T1000 (cell line): ENCODE data around the gene PPARD.
"Not testable (repeated sequence)": the region's sequence is repeated elsewhere in the genome, so short reads cannot be mapped to it uniquely, and the experiment has no call there.

Experiments
- DNase-seq: peaks from one replicate; lab custom pipeline; 2025; ENCODE audit warnings: mixed read lengths; lab: John Stamatoyannopoulos, UW

The PPARD gene

DNA sequence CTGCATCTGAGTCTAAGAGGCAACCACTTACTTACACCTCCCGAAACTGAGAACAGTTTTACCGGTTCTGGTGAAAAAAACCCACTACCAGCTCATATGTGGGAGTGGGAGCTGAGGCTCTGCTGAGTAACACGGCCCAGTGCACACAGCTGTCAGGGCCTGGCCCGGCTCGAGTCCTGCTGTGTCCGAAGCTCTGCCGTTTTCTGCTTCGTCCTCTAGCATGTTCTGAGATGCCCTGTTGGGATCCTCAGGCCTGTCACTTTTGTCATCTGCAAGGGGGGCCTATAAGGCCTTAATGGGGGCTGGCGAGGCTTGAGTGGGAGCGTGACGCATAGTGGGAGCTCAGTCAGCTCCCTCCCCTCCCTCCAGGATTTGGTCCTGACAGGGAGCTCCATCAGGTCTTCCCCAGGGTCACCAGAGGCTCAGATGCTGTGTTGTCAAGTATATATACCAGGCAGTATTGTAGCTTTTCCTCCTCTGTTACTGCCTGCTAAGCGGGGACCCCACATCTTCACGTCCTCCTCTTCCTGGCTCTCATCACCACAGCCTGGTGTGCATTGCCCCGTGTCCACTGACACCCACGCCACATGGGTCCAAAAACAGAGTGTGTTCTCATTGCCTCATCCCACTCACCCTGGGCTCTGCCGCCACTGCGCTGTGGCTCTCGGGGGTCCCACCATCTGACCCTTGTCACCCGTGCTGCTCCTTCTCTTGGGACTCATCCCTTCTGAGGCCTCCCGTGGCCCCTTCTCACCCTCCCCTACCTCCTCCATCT is 64.5 kb downstream of the PPARD start:
- DNase-seq, result no peak

DNA sequence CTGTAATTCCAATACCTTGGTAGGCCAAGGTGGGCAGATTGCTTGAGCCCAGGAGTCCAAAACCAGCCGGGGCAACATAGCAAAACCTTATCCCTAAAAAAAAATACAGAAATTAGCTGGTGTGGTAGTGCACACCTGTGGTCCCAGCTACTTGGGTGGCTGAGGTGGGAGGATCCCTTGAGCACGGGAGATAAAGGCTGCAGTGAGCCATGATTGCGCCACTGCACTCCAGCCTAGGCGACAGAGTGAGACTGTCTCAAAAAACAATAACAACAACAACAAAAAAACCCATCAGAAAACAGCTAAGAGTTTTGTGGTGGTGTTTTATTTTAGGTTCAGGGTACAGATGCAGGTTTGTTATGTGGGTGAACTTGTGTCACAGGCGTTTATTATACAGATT is 66.9 kb downstream of the PPARD start:
- DNase-seq, result no peak

DNA sequence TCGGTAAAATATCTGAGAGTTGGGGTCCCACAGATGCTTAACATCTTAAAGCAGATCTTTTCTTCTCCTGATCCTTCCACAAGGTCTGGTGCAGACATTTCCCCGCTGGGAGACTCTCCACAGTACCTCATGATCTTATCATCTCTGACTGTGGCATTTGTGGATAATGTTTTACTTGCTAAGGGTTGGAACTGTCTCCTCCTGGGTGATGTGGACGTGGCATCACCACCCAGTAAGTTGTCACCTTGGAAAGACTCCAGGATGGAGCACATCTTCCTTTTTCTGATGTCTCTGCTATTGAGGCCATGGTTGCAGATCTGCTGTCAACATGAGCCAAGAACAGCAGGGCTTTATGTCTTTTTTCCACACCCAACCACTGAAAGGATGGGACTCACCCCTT is 67.8 kb downstream of the PPARD start:
- DNase-seq, result no peak

DNA sequence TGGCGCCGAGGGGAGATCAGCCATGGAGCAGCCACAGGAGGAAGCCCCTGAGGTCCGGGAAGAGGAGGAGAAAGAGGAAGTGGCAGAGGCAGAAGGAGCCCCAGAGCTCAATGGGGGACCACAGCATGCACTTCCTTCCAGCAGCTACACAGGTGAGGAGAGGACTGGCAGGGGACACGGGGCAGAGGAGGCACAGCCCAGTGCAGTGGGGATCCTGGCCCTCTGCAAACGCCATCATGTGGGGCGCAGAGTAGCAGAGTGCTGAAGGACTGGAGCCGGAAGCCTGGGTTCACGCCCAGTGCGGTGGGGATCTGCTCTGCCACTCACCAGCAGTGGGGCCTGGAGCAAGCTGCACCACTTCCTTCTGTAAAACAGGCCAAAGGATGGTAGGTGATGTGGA is 68.7 kb downstream of the PPARD start:
- DNase-seq, result no peak

DNA sequence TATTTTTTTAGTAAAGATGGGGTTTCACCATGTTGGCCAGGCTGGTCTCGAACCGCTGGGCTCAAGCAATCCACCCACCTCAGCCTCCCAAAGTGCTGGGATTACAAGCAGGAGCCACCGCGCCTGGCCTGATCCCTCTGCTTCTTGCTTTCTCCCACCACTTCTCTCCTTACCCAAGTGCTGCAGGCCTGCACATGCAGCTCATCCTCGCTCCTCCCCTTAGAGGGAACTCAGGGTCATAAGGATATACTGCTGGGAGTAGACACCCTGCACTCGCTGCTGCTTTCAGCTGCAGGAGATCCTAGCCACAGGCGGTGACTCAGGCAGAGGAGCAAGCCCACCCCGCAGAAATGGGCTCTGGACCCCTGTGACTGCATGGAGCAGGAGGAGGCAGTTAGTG is 69.7 kb downstream of the PPARD start:
- DNase-seq, result no peak

DNA sequence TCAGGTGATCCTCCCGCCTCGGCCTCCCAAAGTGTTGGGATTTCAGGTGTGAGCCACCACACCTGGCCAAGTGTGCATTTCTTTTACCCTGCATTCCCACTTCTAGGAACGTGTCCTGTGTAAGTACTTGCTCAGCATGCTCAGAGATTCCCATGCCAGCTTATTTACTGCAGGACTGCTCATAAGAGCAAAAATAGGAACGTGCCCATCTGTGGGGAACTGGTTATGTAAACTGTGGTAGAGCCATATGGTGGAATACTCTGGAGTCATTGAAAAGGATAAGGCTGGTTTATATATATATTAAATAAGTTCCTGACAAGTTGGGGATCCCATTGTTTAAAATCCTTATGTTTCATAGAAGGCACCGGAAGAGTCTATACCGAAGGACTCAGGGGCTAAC is 71.6 kb downstream of the PPARD start:
- DNase-seq, result no peak

DNA sequence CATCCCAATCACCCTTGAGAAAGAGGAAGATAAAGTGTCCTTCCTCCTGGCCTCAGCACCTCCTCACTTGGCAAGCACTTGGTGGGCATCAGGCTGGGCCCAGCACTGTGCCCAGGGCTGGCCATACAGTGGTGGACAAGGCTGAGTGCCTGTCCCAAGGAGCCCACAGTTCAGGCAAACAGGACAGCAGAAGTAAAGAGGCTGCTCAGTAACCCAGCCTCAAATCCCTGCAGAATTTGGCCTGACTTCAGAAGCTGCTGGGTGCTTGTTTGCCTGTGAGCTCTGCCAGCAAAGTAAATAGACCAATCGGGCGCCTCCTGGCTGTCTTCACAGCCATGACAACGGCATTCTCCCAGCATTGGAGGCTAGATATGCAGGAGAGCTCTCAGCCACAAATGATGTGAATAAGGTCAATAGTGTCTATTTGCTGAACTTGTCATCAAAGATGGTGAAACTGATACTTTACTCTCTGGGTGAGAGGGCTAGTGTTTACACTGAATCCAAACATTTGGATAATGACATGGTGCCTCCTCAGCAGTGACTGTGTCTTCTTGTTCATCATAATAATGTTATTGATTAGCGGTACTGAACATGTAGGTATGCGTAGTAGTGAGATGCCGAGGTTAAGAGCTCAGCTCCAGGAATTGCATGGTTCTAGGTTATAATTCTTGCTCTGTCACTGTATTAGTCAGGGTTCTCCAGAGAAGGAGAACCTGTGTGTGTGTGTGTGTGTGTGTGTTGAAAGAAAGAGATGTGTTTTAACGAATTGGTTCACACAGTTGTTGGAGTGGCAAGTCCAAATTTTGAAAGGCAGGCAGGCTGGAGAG is 72.9 kb downstream of the PPARD start:
- DNase-seq, result peak; percentile 14

DNA sequence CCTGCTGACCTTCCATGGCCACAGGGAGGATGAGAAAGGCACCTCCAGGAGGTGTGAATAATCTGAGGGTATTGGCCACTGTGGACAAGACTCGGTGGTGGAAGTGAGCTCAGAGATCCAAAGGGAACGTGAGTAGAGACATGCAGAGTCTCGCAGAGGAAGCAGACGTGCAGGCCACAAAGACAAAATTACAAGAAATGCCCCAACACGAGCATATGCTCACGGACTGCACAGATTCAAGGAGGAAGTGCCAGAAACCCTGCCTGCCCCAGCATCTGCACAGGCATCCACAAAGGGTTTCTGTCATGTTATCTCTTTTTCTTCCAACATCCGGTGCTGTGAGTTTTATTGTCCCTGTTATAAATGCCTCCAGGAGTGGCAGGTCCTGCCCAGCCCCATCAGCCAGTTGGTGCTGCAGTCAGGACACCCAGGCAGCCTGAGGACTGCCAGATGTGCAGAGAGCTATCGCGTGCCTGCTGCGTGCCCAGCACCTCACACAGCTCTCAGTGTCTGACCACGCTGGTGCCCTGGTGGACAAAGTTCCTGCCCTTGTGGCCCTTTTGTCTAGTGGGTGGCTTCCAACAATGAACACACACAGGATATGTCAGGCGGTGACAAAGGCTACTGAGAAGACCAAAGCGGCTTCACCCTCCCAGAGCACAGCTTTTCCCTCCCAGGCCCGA is 75.8 kb downstream of the PPARD start:
- no peak for DNase-seq

DNA sequence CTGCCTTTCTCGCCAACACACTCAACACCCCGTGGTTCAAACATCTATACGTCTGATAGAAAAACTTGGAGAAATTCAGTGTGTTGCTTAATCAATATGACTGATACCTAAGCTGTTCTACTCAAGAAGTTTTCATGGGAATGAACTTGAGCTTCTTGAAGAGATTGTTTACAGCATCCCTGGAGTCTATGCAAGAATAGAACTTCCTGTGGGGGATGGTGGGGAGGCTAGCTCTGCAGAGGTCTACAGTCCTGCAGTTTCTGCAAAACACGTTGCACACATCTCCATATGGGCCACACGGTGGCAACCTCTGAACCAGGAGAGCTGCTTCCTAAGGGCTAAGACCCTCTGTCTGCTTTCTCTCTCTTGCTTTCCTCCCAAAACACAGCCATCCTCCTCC is 77.1 kb downstream of the PPARD start:
- DNase-seq, result no peak

DNA sequence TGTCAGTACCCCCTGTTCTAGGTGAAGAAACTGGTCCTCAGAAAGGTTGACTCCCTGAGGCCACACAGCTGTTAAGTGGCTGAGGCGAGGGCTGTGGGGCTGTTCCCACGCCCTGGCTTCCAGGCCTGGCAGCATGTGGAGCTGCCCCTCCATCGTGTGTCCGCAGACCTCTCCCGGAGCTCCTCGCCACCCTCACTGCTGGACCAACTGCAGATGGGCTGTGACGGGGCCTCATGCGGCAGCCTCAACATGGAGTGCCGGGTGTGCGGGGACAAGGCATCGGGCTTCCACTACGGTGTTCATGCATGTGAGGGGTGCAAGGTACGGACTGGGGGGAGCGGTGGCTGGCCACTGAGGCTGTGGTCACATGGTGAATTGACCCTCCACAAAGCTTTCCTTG is 77.6 kb downstream of the PPARD start:
- DNase-seq, result no peak

DNA sequence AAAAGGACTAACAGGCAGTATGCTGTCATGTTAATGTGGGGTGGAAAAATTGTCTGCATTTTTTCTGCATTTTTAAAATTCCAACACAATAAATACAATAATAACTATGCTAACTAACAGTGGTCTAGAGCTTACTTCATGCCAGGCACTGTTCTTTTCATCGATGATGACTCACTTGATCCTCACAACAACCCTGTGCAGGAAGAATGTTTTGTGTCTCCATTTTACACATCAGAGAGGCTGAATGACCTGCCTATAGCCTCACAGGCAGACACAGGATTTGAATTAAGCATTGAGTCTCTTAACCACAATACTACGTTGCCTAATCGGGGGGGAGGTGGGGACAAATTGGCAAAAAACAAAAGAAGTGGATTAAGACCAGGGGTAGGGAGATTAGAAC is 82.9 kb downstream of the PPARD start:
- peak; percentile 8 for DNase-seq

DNA sequence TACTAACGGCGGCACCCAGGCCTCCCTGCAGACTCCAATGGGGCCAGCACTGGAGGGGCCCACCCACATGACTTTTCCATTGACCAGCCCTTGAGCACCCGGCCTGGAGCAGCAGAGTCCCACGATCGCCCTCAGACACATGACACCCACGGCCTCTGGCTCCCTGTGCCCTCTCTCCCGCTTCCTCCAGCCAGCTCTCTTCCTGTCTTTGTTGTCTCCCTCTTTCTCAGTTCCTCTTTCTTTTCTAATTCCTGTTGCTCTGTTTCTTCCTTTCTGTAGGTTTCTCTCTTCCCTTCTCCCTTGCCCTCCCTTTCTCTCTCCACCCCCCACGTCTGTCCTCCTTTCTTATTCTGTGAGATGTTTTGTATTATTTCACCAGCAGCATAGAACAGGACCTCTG is 83.7 kb downstream of the PPARD start:
- DNase-seq, result no peak

DNA sequence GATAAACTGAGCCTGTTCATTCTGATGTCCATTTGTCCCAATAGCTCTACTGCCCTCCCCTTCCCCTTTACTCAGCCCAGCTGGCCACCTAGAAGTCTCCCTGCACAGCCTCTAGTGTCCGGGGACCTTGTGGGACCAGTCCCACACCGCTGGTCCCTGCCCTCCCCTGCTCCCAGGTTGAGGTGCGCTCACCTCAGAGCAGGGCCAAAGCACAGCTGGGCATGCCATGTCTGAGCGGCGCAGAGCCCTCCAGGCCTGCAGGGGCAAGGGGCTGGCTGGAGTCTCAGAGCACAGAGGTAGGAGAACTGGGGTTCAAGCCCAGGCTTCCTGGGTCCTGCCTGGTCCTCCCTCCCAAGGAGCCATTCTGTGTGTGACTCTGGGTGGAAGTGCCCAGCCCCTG is 85.1 kb downstream of the PPARD start:
- no peak for DNase-seq

DNA sequence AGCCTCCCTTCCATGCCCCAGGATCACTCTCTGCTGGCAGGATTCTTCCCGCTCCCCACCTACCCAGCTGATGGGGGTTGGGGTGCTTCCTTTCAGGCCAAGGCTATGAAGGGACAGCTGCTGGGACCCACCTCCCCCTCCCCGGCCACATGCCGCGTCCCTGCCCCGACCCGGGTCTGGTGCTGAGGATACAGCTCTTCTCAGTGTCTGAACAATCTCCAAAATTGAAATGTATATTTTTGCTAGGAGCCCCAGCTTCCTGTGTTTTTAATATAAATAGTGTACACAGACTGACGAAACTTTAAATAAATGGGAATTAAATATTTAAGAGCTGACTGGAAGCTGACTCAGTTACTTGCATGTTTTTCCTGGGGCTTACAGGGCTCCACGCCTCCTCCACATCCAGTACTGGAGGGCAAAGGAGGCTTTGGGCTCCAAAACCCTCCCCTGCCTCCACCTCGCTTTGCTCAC is 85.5 kb downstream of the PPARD start:
- peak; percentile 31 for DNase-seq

DNA sequence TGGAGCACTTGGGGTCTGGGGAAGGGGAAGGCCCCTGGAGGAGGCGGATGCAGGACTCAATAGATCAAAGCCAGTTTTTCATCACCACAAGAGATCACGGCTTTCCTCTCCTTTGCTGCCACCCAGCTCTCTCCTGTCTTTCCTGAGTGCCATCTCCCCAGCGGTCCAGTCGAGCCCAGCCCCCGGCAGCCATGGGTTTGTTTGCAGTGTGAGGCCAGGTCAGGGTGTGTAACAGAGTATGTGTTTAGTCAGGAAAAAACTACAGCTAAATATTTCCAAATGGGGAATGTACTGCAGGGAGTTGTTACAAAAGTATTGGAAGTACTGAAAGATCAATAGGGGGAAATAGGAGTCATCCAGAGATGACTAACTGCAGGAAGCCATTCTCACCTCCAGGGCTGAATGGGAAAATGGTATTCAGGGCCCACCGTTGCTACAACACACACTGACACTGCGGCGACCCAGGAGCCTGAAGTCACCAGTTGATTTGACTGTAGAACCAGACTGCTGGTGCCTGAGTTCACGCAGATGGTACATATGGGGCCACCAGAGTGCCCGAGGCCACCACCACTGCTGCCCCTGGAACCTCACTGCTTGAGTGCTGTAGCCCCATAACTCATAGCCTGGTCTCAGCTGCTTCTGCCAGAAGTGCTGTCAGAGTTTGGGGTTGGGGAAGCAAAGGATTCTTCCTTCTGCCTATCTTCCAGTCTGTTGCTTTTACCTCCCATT is 86.2 kb downstream of the PPARD start:
- peak; percentile 13 for DNase-seq

DNA sequence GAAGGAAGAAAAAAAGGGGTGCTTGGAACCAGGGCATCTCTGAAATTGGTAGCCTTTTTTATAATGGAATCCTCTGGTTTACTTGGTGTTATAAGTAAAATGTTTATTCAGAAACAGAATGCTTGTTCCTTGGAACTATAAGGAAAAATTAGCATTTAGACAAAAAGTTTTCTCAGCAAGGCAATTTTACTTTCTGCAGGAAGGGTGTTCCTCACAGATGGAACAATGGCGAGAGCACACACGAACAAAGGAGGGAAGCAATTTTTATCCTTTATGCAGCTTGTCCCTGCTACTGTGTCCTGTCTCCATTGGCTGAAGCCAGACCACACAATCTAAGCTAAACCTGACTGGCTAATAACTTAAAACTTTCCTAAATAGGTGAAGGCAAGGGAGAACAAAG is 87.1 kb downstream of the PPARD start:
- DNase-seq, result no peak

DNA sequence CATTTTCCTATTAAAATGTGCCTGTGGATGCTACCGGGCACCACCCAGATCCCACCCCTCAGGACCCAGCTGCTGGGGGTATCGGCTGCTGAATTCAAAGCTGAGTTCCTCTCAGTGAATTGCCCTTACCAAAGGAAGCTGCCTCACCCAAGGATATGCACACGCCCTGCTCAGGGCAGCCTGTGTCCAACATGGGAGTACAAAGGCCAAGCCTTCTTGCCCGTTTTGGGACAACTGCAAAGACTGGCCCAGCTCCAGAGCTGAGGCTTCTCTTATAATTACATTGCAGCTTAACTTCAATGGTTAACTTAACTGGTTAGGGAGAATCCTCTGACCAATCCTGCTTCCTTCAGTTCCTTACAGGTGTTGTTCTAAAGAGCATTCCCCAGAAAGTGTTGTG is 89.9 kb downstream of the PPARD start:
- DNase-seq, result no peak

DNA sequence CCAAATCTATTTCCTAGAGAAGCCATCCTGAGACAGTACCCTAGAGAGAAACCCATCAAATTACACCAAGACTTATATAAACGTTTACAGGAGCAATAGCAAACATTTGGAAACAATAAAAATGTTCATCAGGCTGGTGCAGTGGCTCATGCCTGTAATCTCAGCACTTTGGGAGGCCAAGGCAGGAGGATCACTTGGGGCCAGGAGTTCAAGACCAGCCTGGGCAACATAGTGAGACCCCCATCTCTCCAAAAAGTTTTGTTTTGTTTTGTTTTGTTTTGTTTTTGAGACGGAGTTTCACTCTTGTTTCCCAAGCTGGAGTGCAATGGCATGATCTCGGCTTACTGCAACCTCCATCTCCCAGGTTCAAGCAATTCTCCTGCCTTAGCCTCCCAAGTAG is 90.3 kb downstream of the PPARD start:
- DNase-seq, result not testable (repeated sequence)

DNA sequence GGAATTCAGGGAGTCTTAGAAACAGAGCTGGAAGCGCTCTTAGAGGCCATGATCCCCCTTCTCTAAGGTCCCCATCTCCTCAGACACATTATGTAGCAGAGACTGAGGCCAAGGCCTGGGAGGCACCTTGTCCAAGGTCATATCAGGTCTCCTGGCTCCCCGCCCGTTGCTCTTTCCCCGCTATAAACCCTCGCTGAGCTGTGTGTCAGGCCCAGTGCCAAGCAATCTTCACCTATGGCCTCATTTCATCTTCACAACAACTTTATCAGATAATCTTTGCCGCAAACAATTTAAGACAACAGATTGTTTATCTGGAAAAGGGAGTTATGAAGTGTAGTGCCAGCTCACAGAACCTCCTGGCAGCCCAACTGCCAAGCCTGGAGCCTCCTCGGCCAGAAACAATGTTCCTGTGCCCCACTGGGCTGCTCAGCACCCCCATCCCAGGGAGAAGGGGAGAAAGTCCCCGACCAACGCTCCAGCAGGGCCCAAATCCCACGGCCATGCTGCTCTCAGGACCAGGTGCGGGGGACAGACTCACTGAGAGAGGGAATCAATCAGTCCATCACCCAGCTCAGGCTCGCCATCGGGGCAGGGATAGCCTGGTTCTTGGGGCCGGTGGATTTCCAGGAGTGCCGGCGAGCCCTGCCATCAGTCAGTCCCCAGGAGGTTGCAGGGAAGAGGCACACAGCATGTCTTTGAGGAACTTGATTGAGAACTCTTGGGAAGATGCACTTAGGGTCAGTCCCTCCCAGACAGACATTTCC is 92.9 kb downstream of the PPARD start:
- no peak for DNase-seq

DNA sequence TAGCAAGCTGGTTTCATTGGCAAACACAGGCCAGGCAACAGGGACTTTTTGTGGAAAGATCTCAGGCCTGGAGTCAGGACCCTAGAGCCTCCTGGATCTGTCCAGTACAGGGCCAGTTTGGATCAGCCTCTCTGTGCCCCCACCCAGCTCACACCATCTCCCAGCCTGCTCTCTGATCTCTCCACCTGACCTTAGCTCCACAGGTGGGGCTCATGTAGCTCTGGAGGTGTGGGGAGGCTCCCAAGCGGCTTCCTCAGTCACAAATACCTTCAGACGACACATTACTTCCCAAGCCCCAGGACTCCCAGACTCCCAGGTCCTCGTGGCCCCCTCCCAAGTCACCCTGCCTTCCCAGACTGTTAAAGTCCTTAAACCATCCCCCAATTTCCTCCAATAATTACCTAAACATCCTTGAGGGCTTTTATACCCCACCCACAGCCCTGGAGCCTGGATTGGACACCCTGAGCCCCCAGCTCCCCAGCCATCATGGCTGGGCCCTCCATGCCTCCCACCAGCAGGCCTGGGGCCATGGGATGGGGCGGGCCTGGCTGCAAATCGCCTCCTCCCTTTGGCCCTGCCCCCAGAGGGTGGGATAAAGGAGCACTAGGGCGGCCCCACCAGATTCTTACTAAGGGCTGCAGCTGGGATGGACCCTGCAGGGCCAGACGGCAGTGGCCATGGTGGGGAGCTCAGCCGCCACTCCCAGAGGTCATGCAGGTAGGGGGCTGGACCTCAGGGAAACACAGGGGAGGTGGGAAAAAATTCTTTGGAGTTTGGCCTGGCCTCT is 93.9 kb downstream of the PPARD start:
- no peak for DNase-seq
